H1 (cell line): ENCODE results near the gene VPS35L. TPM values are rescaled to one million over a fixed set of nuclear protein-coding genes. Genes with fewer than 3 reads are reported as not detected.

Experiments used
- CTCF ChIA-PET: fragments of 300-600 bp; sonication (Branson Sonifier 250); formaldehyde crosslinking; loops from one replicate; lab custom pipeline; 2021; ENCODE audit not compliant: partially characterized antibody; lab: Charles Lee
- POLR2A ChIA-PET: fragments of 300-600 bp; sonication (Branson Sonifier 250); formaldehyde crosslinking; loops from one replicate; lab custom pipeline; 2021; ENCODE audit warnings: inconsistent platforms; ENCODE audit not compliant: partially characterized antibody; lab: Charles Lee
- DNase-seq, 2 experiments: peaks; one replicate each; pipeline versions ENCODE4 v3.0.0 to v3.0.0-alpha.2; 2010 to 2022; ENCODE audit warnings: low spot score in 2 of 2, low read depth in 1 of 2, mixed read lengths in 1 of 2
- FAIRE-seq: peaks from 2 replicates; lab custom pipeline; 2011; peaks lifted over from hg19 to GRCh38; lab: Jason Lieb, UNC
- H2AFZ ChIP-seq: 2 replicates; pipeline ENCODE4 v1.8.1; 2012; ENCODE audit warnings: low read length, inconsistent platforms
- H2AK5ac ChIP-seq: 2 replicates; pipeline ENCODE4 v1.6.1; 2013; ENCODE audit warnings: low read depth, low read length
- H2BK120ac ChIP-seq: replicated peaks from 2 replicates; pipeline ENCODE3; 2013; ENCODE audit warnings: low read depth, low read length, inconsistent platforms
- H2BK12ac ChIP-seq: 2 replicates; pipeline ENCODE4 v1.6.1; 2013; ENCODE audit warnings: low read depth, low read length
- H2BK15ac ChIP-seq: 2 replicates; pipeline ENCODE4 v1.6.1; 2013; ENCODE audit warnings: low read length
- H2BK20ac ChIP-seq: 2 replicates; pipeline ENCODE4 v1.6.1; 2013; ENCODE audit warnings: low read length
- H2BK5ac ChIP-seq: 2 replicates; pipeline ENCODE4 v1.6.1; 2013; ENCODE audit warnings: low read depth, low read length
- H3K14ac ChIP-seq: 2 replicates; pipeline ENCODE4 v1.6.1; 2013; ENCODE audit warnings: inconsistent platforms; ENCODE audit not compliant: insufficient read length
- H3K18ac ChIP-seq: 2 replicates; pipeline ENCODE4 v1.6.1; 2013; ENCODE audit warnings: low read length; ENCODE audit errors: extremely low read depth
- H3K23ac ChIP-seq: 2 replicates; pipeline ENCODE4 v1.6.1; 2013; ENCODE audit warnings: inconsistent platforms; ENCODE audit not compliant: insufficient read length
- H3K23me2 ChIP-seq: 2 replicates; pipeline ENCODE4 v1.6.1; 2013; ENCODE audit warnings: low read depth, low read length
- H3K27ac ChIP-seq: 2 replicates; pipeline ENCODE4 v1.6.1; 2011; ENCODE audit warnings: low read depth, low read length, inconsistent platforms
- H3K27me3 ChIP-seq, 4 experiments: replicated peaks in 1 of 4; 1 replicate in 1 of 4; 2 replicates in 3 of 4; pipeline versions ENCODE4 v1.6.1 to v1.8.1; 2011 to 2013; ENCODE audit warnings: low read length in 3 of 4, mild to moderate bottlenecking in 3 of 4, inconsistent platforms in 2 of 4, mixed read lengths in 2 of 4, moderate library complexity in 1 of 4; ENCODE audit not compliant: control insufficient read depth in 3 of 4, insufficient read depth in 3 of 4; ENCODE audit errors: extremely low read depth in 1 of 4
- H3K36me3 ChIP-seq, 4 experiments: 2 replicates each; pipeline versions ENCODE4 v1.6.1 to v1.8.1; 2011 to 2013; ENCODE audit warnings: mild to moderate bottlenecking in 4 of 4, low read length in 3 of 4, moderate library complexity in 2 of 4, control low read depth in 1 of 4, inconsistent platforms in 1 of 4; ENCODE audit not compliant: insufficient read depth in 4 of 4, control insufficient read depth in 2 of 4
- H3K4ac ChIP-seq: replicated peaks from 2 replicates; pipeline ENCODE3; 2013; ENCODE audit warnings: low read length, low read depth, mixed read lengths, inconsistent platforms; ENCODE audit not compliant: insufficient read length
- H3K4me1 ChIP-seq, 4 experiments: replicated peaks in 1 of 4; 1 replicate in 1 of 4; 2 replicates in 3 of 4; pipeline versions ENCODE4 v1.6.1 to v1.8.1; 2011 to 2013; ENCODE audit warnings: low read length in 3 of 4, inconsistent platforms in 2 of 4, mixed read lengths in 1 of 4; ENCODE audit not compliant: insufficient read depth in 4 of 4, control insufficient read depth in 3 of 4
- H3K4me2 ChIP-seq, 2 experiments: 2 replicates each; pipeline versions ENCODE4 v1.6.1 to v1.8.1; 2011 to 2013; ENCODE audit warnings: low read depth in 2 of 2, low read length in 2 of 2, control low read depth in 1 of 2, inconsistent platforms in 1 of 2, mild to moderate bottlenecking in 1 of 2; ENCODE audit not compliant: insufficient read depth in 1 of 2
- H3K4me3 ChIP-seq, 4 experiments: fragments of 200-600, 300-600 bp in 1 of 4; sonication (generic), shearing (Covaris generic), sonication (Bioruptor Twin) in 1 of 4; 2 replicates each; pipeline versions ENCODE4 v1.5.1 to v1.8.1; 2011 to 2016; ENCODE audit warnings: low read length in 4 of 4, low read depth in 3 of 4, control low read depth in 2 of 4, inconsistent platforms in 2 of 4, mild to moderate bottlenecking in 2 of 4, mixed read lengths in 1 of 4, moderate library complexity in 1 of 4; ENCODE audit not compliant: insufficient read depth in 2 of 4; ENCODE audit errors: extremely low read depth in 1 of 4
- H3K56ac ChIP-seq: replicated peaks from 2 replicates; pipeline ENCODE3; 2013; ENCODE audit warnings: low read depth, mild to moderate bottlenecking, mixed read lengths, low read length, inconsistent platforms; ENCODE audit not compliant: insufficient read length
- H3K79me1 ChIP-seq: 2 replicates; pipeline ENCODE4 v1.6.1; 2013; ENCODE audit warnings: low read depth, low read length, control low read depth
- H3K79me2 ChIP-seq, 2 experiments: 2 replicates each; pipeline versions ENCODE4 v1.6.1 to v1.8.1; 2012 to 2013; ENCODE audit warnings: low read length in 2 of 2, mild to moderate bottlenecking in 2 of 2, inconsistent platforms in 1 of 2; ENCODE audit not compliant: insufficient read depth in 2 of 2, control insufficient read depth in 1 of 2
- H3K9ac ChIP-seq, 4 experiments: replicated peaks in 1 of 4; 1 replicate in 1 of 4; 2 replicates in 3 of 4; pipeline versions ENCODE4 v1.6.1 to v1.8.1; 2011 to 2013; ENCODE audit warnings: low read depth in 3 of 4, low read length in 3 of 4, control low read depth in 2 of 4, mild to moderate bottlenecking in 2 of 4, moderate library complexity in 2 of 4, inconsistent platforms in 1 of 4; ENCODE audit errors: extremely low read depth in 1 of 4
- H3K9me3 ChIP-seq, 2 experiments: 2 replicates each; pipeline versions ENCODE4 v1.6.1 to v1.8.1; 2012 to 2013; ENCODE audit warnings: mild to moderate bottlenecking in 2 of 2, moderate library complexity in 2 of 2, control low read depth in 1 of 2, inconsistent platforms in 1 of 2, low read depth in 1 of 2, low read length in 1 of 2, mixed read lengths in 1 of 2; ENCODE audit not compliant: insufficient read depth in 2 of 2
- H4K20me1 ChIP-seq, 2 experiments: replicated peaks in 1 of 2; 2 replicates each; pipeline versions ENCODE3 to v1.8.1; 2011 to 2013; ENCODE audit warnings: inconsistent platforms in 2 of 2, low read length in 2 of 2, mild to moderate bottlenecking in 1 of 2; ENCODE audit not compliant: insufficient read depth in 2 of 2, control insufficient read depth in 1 of 2
- H4K5ac ChIP-seq: 2 replicates; pipeline ENCODE4 v1.6.1; 2013; ENCODE audit warnings: low read length, low read depth, mixed read lengths, inconsistent platforms; ENCODE audit not compliant: insufficient read length
- H4K8ac ChIP-seq: 2 replicates; pipeline ENCODE4 v1.8.0; 2013; ENCODE audit warnings: mild to moderate bottlenecking, moderate library complexity, low read length, inconsistent platforms; ENCODE audit not compliant: insufficient read depth; ENCODE audit errors: extremely low read depth
- H4K91ac ChIP-seq: replicated peaks from 2 replicates; pipeline ENCODE3; 2013; ENCODE audit warnings: low read length, mixed read lengths, inconsistent platforms; ENCODE audit not compliant: insufficient read length
- CEBPB ChIP-seq: IDR thresholded peaks from 2 replicates; pipeline ENCODE4 v1.6.1; 2012; ENCODE audit warnings: low read depth, low read length
- GTF2F1 ChIP-seq: IDR thresholded peaks from 2 replicates; pipeline ENCODE4 v1.6.1; 2012; ENCODE audit warnings: low read depth, low read length, improper control_type of control experiment, borderline replicate concordance
- SIX5 ChIP-seq: IDR thresholded peaks from 2 replicates; pipeline ENCODE4 v1.6.1; 2011; ENCODE audit warnings: mild to moderate bottlenecking, low read depth, low read length
- YY1 ChIP-seq: IDR thresholded peaks from 2 replicates; pipeline ENCODE4 v1.6.1; 2011; ENCODE audit warnings: low read depth, mild to moderate bottlenecking, low read length
- WGBS, 2 experiments: shearing (Covaris generic) in 1 of 2; methylation state at CpG; one replicate each; pipeline versions ENCODE4 v1.1.6 to v1.1.7; 2013 to 2015; ENCODE audit warnings: low lambda C conversion rate in 2 of 2, mixed read lengths in 2 of 2, inconsistent platforms in 1 of 2, low coverage in 1 of 2, missing lambda C conversion rate in 1 of 2; ENCODE audit not compliant: insufficient replicate concordance in 2 of 2, insufficient coverage in 1 of 2, insufficient read length in 1 of 2; ENCODE audit errors: extremely low coverage in 1 of 2, missing lambda C conversion rate in 1 of 2; 5-methylcytosine and 5-hydroxymethylcytosine counted together
- polyA plus RNA-seq, 7 experiments: library from polyadenylated mRNA; depleted of rRNA in 3 of 7; stranded (reverse) in 5 of 7; unstranded in 2 of 7; fragments of >200 nt in 5 of 7; fragments of 200-250 nt in 2 of 7; gene quantifications; 1 replicate in 5 of 7; 2 replicates in 1 of 7; 4 replicates in 1 of 7; pipeline versions ENCODE4 v1.2.1 to v1.2.3, GENCODE V29; 2011 to 2013; ENCODE audit warnings: missing spikeins in 2 of 7, mixed read lengths in 2 of 7
- total RNA-seq: library from RNA; stranded (reverse); fragmentation: NEBNext Ultra II Directional; extraction: Animal tissue kit (Norgen Biotek cat#: 25700); gene quantifications from 2 replicates; pipeline ENCODE4 v1.2.1, GENCODE V29; 2021
- TF ChIP-seq, protein P1 (sequence below): IDR thresholded peaks from 2 replicates; pipeline ENCODE4 v1.6.1; 2011; ENCODE audit warnings: low read length, improper control_type of control experiment

Gene VPS35L
- total and polyA plus RNA-seq, 2 of the 8 experiments (the other 6 are each of a cell fraction or from before 2014, with no cell fraction given), result 31.5 to 57.1 TPM

DNA sequence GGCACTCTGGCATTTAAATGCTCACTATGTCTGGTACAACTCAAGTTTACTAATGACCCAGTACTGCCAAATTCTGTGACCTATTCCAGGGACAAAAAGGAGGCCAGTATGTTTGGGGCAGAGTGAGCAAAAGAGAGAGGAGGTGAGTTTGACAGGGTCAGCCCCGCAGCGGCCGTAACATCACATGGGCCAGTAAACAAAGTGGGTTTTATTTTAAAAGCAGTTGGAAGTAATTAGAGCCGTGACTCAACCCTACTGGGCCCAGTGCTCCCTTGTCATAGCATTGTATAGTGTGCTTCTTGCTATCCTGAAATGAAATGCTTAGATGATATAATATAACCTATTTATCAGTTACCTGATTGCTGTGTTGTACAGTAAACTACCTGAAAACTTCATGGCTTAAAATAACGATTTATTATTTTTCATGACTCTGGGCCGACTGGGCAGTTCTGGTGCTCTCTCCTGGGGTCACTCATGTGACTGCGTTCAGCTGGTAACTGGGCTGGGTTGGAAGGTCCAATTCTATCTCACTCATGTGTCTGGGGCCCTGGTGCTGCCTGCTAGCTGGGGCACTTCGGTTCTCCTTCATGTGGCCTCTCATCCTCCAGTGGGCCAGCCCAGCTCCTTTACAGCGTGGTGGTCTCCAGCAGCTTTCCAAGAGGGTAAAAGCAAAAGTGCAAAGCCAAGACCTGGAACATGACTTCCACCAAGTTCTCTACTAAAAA, 189.9 kb downstream of the VPS35L start:
- Histone ChIP-seq H3K36me3 (no peaks in the 10 kb centered on the region), H2AK5ac (no peak overlapping the region), H2BK15ac (no peak overlapping the region), H3K27me3 (no peaks in the 10 kb centered on the region), H3K23ac (no peak overlapping the region), H2BK5ac (no peak overlapping the region), H3K4me2 (no peak overlapping the region), H3K4me3 (no peak overlapping the region), H4K91ac (no peak overlapping the region), H4K20me1 (no peaks in the 10 kb centered on the region), H3K9me3 (no peaks in the 10 kb centered on the region), H2BK120ac (no peak overlapping the region), H3K4ac (no peak overlapping the region), H4K8ac (no peak overlapping the region), H3K4me1 (no peaks in the 10 kb centered on the region), H2BK12ac (no peak overlapping the region), H3K79me2 (no peaks in the 10 kb centered on the region), H3K79me1 (no peaks in the 10 kb centered on the region), H4K5ac (no peak overlapping the region), H2AFZ (no peak overlapping the region), H2BK20ac (no peak overlapping the region), H3K9ac (no peak overlapping the region), H3K27ac (no peak overlapping the region), H3K14ac (no peak overlapping the region), H3K18ac (no peak overlapping the region), H3K23me2 (no peaks in the 10 kb centered on the region), H3K56ac (no peak overlapping the region)
- ChIA-PET POLR2A (no interaction called here), CTCF (interaction anchor here (0.6 to 1.2 kb wide), 3 partner anchors 10 to 146 kb away, joined by 3 to 4 read pairs (median 3); no protein-coding TSS in a partner anchor)
- FAIRE-seq, result no peak
- DNase-seq, result no peak
- WGBS, 2 experiments, result 89% methylated on average over 9 of the region's 9 CpGs; no CpG with 5 or more reads in 1 of the 2 experiments
- TF ChIP-seq GTF2F1 (no peak), CEBPB (no peak), SIX5 (no peak), YY1 (no peak)
- TF ChIP-seq, protein P1, sequence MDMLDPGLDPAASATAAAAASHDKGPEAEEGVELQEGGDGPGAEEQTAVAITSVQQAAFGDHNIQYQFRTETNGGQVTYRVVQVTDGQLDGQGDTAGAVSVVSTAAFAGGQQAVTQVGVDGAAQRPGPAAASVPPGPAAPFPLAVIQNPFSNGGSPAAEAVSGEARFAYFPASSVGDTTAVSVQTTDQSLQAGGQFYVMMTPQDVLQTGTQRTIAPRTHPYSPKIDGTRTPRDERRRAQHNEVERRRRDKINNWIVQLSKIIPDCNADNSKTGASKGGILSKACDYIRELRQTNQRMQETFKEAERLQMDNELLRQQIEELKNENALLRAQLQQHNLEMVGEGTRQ, result no peak
